GM12875 (cell line): ENCODE results near the gene DPYSL5.

Experiments
- H3K4me3 ChIP-seq: one replicate; pipeline ENCODE4 v1.5.1; 2011; ENCODE audit warnings: low read depth, low read length, control low read depth
- TF ChIP-seq, protein P1 (sequence below): IDR thresholded peaks from 2 replicates; pipeline ENCODE4 v1.5.1; 2011; ENCODE audit warnings: low read depth, mild to moderate bottlenecking, control low read depth, inconsistent platforms, low read length, moderate library complexity, borderline replicate concordance; ENCODE audit not compliant: insufficient read depth

The DPYSL5 gene

DNA sequence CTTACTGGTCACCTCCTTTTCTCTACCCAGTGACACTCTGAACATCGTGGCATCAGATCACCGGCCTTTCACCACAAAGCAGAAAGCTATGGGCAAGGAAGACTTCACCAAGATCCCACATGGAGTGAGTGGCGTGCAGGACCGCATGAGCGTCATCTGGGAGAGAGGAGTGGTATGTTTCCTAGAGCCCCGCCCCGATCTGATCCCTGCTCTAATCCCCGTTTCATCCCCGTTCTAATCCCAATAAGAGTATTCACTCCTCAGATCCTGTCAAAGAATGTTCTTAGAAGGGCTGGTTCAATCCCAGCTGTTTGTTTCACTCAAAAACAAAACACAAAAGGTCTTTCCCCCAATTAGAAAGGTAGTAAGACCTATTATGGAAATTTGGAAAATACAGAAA lies 92.1 kb downstream of the DPYSL5 start:
- no peak overlapping the region for H3K4me3 ChIP-seq
- TF ChIP-seq, protein P1, sequence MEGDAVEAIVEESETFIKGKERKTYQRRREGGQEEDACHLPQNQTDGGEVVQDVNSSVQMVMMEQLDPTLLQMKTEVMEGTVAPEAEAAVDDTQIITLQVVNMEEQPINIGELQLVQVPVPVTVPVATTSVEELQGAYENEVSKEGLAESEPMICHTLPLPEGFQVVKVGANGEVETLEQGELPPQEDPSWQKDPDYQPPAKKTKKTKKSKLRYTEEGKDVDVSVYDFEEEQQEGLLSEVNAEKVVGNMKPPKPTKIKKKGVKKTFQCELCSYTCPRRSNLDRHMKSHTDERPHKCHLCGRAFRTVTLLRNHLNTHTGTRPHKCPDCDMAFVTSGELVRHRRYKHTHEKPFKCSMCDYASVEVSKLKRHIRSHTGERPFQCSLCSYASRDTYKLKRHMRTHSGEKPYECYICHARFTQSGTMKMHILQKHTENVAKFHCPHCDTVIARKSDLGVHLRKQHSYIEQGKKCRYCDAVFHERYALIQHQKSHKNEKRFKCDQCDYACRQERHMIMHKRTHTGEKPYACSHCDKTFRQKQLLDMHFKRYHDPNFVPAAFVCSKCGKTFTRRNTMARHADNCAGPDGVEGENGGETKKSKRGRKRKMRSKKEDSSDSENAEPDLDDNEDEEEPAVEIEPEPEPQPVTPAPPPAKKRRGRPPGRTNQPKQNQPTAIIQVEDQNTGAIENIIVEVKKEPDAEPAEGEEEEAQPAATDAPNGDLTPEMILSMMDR = no peak

DNA sequence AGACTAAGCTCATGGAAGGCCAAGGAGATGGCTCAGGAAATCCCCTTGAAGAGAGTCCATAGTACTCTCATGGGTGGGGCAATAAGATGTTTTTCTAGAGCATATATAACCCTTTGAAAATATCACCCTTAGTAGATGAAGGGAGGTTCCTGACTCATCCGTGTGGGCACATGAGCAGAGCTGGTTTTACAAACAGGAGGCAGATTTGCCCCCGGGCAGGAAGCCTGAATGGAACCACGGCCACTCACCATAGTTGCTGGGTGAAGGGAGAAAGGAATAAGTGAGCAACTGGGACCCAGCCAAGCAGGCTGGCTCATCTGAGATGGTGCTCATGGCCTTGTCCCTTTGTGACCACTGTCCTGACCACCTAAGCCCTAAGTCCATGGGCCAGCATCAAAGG lies 93.6 kb downstream of the DPYSL5 start:
- no peak overlapping the region for H3K4me3 ChIP-seq
- TF ChIP-seq, protein P1 = no peak

DNA sequence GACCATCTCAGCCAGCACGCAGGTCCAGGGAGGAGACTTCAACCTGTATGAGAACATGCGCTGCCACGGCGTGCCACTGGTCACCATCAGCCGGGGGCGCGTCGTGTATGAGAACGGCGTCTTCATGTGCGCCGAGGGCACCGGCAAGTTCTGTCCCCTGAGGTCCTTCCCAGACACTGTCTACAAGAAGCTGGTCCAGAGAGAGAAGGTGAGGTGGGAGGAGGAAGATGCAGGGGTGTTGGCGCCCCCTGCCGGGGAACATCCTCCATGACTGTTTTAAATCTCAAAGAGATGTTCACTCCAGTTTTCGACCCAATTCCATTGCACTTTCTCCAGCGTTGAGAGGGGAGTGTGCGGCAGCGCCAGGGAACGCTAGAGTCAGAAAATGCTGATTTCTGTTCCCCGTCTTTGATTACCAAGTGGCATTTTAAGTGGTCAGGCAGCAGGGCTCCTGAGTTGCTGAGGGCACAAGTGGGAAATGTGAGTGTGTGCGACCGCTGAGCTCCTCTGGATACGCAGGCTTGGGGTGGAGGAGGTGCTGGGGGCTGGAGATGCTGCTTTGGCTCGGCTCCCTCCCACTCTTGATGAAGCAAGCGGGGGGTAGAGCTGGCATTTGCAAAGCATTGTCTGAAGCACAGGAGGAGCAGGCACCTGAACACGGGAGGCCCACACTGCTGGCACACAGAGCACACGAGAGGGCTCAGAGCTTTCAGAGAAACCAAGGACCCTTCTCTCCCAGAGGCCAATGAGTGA lies 94.8 kb downstream of the DPYSL5 start:
- TF ChIP-seq, protein P1 = peak; percentile 84
- H3K4me3 ChIP-seq = no peak overlapping the region

- TF ChIP-seq, protein P1 = no peak
- no peak overlapping the region for H3K4me3 ChIP-seq
Measured at GRCh38 chr2:26945991-26946750, 98.2 kb downstream of the DPYSL5 start.

DNA sequence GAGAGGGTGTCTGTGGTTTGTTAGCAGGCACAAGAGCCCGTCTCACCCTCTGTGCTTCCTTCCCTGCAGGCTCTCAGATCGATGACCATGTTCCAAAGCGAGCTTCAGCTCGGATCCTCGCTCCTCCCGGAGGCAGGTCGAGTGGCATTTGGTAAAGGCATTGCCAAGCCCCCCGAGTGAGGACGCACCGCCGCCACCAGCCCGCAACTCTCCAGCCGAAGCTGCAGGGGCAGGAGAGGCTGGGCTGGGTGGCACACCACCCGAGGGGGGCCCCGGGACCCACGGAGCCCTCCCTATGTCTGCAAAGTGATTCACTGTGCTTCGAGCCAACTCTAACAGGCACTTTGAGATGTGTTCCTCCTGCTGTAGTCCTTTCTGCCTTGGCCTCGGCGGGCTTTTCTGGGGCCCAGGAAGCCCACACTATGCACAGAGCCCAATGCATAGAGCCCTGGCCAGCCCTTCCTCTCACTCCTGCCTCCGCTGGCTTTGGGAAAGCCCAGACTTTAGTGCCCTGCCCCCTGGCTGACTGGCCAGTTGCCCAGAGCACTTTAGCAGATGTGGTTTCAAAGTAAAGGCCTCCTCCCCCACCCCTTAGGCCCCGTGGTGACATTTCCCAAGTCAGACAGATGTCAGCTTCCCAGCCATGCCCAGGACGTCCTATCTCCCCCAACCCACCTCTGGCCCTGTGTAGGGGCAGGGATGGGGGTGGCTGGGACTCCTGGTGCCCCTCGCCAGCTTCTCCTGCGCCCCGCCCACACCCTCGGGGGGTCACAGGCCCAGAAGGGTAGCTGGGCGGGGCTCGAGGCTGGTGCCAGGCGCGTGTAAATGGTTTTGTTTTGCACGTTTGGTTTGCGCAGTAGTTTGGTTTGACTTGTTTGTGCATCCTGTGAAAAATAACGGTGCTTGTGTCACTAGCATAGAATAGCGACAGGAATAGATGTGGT lies 99.2 kb downstream of the DPYSL5 start:
- no peak overlapping the region for H3K4me3 ChIP-seq
- TF ChIP-seq, protein P1 = no peak

DNA sequence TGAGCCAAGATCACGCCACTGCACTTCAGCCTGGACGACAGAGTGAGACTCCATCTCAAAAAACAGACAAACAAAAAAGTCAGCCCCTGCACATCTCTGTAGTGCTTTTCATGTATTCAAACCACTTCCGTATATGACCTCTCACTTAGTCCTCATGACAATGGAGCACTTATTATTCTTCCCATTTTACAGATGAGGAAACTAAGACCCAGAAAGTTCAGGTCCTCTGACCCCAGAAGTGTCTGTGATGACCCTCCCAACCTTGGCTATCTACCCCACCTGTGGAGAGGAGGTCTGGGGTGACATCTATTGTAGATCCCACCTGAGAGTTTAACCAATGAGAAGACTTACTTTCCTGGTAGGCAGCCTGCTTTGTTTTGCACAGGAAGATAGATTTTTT lies 100.9 kb downstream of the DPYSL5 start:
- no peak overlapping the region for H3K4me3 ChIP-seq
- TF ChIP-seq, protein P1 = no peak
